GM21825 (cell line): ENCODE measurements around the gene CPLX3.

ENCODE experiments used
- ATAC-seq: cut with Tn5 transposase; IDR thresholded peaks from one replicate; pipeline ENCODE4 v1.9.1; 2021; ENCODE audit warnings: mild to moderate bottlenecking, moderate library complexity; ENCODE audit not compliant: unreplicated experiment

The CPLX3 gene

GRCh38 chr15:74843891-74844299 is 17.5 kb downstream of the CPLX3 start:
- ATAC-seq, result no peak

GRCh38 chr15:74844319-74845207 is 18.1 kb downstream of the CPLX3 start:
- ATAC-seq, result no peak

GRCh38 chr15:74845208-74845568 is 18.8 kb downstream of the CPLX3 start:
- ATAC-seq, result no peak

GRCh38 chr15:74845581-74845980 is 19.2 kb downstream of the CPLX3 start:
- ATAC-seq, result no peak

- no peak for ATAC-seq
Measured at GRCh38 chr15:74847432-74847831, 21.0 kb downstream of the CPLX3 start.

- ATAC-seq, result no peak
Measured at GRCh38 chr15:74850393-74850792, 24.0 kb downstream of the CPLX3 start.

GRCh38 chr15:74851960-74852359 is 25.5 kb downstream of the CPLX3 start:
- no peak for ATAC-seq

- no peak for ATAC-seq
Measured at GRCh38 chr15:74854453-74855022, 28.1 kb downstream of the CPLX3 start.

GRCh38 chr15:74855857-74856256 is 29.4 kb downstream of the CPLX3 start:
- no peak for ATAC-seq

- no peak for ATAC-seq
Measured at GRCh38 chr15:74856537-74856936, 30.1 kb downstream of the CPLX3 start.

- ATAC-seq, result peak; percentile 75
Measured at GRCh38 chr15:74857082-74857655, 30.7 kb downstream of the CPLX3 start.

GRCh38 chr15:74857671-74858368 is 31.4 kb downstream of the CPLX3 start:
- peak; percentile 15 for ATAC-seq

- ATAC-seq, result no peak
Measured at GRCh38 chr15:74858369-74858740, 31.9 kb downstream of the CPLX3 start.

- ATAC-seq, result no peak
Measured at GRCh38 chr15:74863239-74864056, 37.0 kb downstream of the CPLX3 start.

- no peak for ATAC-seq
Measured at GRCh38 chr15:74864296-74864695, 37.9 kb downstream of the CPLX3 start.

GRCh38 chr15:74865316-74865715 is 38.9 kb downstream of the CPLX3 start:
- ATAC-seq, result no peak

- no peak for ATAC-seq
Measured at GRCh38 chr15:74866090-74866489, 39.7 kb downstream of the CPLX3 start.

GRCh38 chr15:74867466-74868038 is 41.1 kb downstream of the CPLX3 start:
- ATAC-seq, result no peak

- no peak for ATAC-seq
Measured at GRCh38 chr15:74868059-74868458, 41.6 kb downstream of the CPLX3 start.

- no peak for ATAC-seq
Measured at GRCh38 chr15:74869372-74869725, 42.9 kb downstream of the CPLX3 start.
